CD4-positive, alpha-beta T cell treated with Interleukin-6 at 100 ng/mL for 8 hours (primary cell): ENCODE results near the gene TCAP.

Experiments used
- DNase-seq: peaks from one replicate; pipeline ENCODE4 v3.0.0-alpha.2; 2020; ENCODE audit warnings: mixed read lengths, low spot score

The TCAP gene

DNA sequence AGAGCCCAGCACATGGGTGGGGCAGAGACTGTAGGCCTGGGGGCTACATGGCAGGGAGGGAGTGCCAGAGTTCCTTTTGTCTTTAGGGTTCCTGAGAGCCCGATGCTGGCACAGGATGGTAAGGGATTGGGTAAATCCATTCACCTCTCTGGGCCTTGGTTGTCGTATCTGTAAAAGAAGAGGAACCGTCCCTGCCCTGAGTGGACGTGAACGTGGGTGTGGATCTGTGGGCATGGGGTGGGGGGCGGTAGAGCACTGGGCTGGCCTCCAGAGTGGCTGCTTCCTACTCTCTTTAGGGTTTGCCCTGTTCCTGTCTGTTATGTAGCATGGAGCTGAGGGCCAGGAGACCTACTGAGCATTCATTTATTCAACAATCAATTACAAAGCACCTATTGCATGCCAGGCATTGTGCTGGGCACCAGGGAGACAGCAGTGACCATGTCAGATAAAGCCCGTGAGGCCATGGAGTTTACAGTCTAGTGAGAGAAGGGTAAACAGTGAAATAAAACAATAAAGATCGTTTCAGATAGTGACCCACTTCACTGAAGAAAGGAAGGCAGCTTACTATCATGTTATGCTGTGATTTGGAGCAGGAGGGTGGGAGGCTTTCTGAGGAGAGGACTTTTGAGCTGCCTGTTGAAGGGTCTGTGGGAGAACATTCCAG is 13.1 kb upstream of the TCAP start:
- DNase-seq, result no peak

DNA sequence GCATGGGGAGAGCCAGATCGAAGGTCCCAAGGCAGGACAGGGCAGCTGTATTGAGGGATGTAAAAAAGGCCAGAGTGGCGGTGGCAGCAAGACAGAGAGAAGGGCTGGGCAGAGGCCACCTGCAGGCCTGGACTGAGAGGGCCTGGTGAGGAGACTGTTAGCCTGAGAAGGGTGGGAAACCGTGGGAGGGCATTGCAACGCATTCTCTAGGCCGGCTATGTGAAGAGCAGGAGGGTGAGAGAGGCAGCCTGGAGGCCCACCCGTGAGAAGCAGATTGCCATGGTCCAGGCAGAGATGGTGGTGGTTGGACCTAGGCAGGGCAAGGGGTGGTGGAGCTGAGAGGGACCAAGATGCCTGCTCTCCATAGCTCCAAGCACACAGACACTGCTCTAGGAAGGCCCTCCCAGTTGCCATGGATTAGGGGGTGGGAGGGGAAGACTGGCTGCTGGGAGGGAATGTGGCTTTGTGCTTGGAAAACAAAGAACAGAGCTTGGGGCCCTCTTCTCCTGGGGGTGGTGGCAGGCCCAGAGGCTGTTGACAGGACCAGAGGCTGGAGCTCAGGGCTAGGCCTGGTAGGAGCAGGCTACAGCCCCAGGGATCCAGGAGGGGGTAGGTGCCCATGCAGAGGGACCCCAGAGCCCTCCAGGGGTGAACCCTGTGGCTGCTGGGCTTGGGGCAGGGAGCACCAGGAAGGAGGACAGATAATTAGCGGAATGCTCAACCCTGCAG is 12.4 kb upstream of the TCAP start:
- DNase-seq, result no peak

DNA sequence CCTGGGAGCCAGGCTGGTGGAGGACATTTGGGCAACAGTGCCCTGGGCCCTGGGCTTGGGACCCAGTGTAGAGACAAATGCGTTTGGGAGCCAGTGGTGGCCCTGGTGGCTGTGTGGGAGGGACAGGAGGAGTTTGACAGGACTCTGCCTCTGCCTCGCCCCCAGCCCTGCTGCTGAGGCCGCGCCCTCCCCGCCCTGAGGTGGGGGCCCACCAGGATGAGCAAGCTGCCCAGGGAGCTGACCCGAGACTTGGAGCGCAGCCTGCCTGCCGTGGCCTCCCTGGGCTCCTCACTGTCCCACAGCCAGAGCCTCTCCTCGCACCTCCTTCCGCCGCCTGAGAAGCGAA is 11.9 kb upstream of the TCAP start:
- no peak for DNase-seq

DNA sequence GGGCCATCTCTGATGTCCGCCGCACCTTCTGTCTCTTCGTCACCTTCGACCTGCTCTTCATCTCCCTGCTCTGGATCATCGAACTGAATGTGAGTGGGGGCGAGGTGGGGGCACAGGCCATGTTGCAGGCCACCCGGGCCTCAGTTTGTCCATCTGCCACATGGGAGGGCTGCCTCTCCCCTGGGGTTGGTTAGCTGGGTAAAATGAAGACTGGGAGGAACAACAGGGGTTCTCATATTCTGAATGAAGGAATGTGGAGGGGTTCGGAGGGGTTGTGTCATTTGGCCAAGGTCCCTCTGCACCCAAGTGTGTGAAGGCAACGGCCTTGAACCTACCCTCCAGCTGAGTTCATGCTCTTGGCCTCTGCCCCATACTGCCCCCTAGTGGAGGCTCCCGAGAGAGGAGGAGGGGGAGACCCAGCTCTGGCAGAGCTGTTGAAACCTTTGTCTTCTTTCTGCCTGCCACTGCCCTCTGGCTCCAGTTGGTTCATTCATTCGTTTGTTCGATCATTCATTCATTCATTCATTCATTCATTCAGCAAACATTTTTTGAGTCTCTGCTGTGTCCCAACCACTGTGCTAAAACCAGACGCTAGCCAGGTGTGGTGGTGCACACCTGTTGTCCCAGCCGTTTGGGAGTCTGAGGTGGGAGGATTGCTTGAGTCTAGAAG is 11.4 kb upstream of the TCAP start:
- peak; percentile 73 for DNase-seq

DNA sequence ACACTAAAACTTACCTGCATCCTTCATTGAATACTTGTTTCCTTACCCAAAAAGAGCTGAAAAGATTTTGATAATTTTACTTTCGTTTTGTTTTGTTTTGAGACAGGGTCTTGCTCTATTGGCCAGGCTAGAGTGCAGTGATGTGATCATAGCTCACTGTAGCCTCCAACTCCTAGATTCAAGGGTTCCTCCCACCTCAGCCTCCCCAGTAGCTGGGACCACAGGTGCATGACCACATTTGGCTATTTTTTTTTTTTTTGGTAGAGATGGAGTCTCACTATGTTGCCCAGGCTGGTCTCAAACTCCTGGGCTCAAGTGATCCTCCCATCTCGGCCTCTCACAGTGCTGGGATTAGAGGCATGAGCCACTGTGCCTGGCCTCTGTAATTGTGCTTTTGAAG is 10.0 kb upstream of the TCAP start:
- no peak for DNase-seq

DNA sequence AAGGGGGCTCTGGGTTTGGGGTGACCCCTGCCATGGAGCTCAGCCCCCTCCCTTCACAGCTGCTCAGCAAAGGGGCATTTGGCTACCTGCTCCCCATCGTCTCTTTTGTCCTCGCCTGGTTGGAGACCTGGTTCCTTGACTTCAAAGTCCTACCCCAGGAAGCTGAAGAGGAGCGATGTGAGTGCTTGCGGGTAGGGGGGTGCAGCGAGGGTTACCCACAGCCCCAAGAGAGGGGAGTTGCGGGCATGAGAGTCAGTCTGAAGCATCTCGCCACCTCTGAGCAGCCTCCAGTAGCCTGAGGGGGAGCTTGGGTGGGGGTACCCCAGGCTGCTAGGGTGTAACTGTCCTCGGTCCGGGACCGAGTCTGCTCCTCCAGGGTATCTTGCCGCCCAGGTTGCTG is 6.8 kb upstream of the TCAP start:
- DNase-seq, result no peak

DNA sequence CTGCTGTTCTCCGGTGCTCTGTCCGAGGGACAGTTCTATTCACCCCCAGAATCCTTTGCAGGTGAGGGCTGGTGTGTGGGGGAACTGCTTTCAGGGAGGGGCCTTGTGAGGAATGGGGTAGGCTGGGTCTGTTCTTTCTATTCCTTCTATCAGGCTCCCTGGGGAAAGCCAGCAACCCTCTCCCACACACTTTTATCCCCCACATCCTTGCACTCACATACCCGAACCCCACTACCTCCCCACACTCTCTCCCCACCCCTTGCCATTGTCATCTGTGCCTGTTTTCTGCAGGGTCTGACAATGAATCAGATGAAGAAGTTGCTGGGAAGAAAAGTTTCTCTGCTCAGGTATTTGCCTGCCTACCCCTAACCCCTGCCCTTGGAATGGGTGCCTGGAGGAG is 6.4 kb upstream of the TCAP start:
- DNase-seq, result no peak

DNA sequence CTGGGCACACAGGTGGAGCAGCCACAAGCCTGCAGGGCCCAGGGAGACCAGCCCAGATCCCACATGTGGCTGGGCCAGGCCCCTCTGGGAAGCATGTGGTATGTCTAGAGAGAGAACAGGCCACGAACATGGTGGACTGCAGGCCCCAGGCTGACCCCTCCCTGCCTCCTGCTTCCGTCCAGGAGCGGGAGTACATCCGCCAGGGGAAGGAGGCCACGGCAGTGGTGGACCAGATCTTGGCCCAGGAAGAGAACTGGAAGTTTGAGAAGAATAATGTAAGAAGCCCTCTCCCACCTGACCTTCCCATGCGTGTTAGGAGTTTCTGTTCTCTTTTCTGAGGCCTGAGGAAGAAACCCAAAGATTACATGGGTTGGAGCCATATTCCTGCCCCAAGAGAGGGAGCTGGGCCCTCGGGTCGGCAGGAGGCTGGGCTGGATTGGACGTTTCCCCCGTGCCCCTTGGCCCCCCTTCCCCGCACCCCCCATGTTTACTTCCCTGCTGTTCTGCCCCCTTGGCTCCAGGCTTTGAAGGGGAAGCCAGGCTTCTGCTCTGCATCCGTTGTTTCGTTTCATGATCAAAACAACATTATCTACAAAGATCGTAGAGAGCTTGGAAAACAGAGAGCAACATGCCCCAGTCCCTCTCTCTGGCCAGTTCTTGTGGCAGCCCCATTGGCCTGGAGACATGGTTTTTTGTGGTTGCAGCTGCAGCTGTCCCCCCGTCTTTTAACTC is 5.7 kb upstream of the TCAP start:
- DNase-seq, result peak; percentile 17

DNA sequence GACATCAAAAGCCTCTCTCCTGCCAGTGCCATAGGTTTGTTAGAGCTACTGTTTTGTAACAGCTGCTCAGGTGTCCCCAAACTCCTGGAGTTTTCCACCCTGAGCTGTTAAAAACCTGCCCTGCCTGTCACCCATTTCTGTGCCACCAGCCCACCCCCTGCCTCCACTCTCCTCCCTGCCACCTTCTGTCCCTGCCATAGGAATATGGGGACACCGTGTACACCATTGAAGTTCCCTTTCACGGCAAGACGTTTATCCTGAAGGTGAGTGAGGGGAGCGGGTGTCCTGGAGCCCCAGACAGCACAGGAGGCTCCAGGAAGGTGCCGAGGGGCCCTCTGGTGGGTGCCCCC is 5.2 kb upstream of the TCAP start:
- no peak for DNase-seq

DNA sequence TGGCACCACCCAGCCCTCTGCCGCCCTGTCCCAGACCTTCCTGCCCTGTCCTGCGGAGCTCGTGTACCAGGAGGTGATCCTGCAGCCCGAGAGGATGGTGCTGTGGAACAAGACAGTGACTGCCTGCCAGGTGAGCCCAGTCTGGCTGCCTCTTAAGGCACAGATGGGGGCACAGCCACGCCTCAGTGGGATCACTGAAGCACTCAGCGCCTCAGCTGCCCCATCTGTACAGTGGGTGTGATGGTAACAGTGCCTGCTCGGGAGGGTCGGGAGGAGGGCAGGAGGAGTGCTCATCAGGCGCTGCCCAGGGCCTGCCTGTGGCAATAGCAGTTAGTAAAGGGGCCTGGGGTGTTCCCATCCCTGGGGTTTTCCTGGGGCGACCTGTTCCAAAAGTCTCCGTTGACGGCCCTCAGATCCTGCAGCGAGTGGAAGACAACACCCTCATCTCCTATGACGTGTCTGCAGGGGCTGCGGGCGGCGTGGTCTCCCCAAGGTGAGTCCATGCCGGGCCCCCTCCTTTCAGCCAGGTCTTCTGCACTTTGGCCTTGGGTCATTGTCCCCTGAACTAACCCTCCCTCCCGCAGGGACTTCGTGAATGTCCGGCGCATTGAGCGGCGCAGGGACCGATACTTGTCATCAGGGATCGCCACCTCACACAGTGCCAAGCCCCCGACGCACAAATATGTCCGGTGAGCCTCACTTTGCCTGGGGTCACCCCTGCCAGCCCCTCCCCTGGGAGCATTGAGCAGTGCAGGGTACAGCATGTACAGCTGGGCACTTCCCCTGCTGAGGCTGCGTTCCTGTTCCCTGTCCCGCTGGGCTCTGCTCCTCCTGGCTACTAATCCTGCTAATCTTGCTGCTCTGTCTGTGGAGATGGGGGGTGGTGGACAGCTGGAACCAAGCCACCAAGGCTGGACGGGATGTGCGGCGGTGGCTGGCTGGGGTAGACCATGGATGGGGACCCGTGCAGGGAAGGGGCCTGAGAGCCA is 4.5 kb upstream of the TCAP start:
- DNase-seq, result no peak

DNA sequence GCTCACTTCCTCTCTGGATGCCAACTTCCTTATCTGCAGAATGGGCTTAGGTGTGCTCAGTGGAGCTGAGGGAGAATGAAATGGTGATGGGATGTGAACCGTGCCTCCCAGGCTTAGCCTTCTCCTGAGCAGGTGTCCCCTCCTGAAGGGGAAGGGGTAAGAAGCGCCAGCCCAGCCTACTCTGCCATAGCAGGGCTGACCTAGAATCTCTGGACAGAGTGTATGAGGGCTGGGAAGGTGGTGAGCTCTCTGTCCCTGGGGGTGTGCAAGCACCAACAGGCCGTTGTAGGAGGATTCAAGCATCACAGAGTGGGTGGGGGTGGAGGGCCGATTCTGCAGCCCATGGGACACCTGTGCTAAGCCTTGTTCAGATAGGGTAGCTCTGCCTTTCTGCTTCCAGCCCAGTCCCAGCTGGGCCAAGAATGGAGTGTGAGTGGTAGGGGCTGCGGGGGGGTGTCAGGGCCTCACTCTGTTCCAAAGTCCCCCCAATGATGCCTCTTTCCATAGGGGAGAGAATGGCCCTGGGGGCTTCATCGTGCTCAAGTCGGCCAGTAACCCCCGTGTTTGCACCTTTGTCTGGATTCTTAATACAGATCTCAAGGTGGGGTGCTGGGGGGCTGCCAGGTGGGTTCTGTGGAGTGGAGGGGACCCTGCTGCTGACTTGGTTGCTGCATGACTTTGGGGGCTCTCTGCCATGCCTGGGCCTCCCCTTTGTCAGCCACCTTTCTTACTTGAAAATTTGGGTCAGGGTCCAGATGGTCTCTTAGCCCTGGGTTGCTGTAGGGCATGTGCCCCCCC is 3.2 kb upstream of the TCAP start:
- no peak for DNase-seq

DNA sequence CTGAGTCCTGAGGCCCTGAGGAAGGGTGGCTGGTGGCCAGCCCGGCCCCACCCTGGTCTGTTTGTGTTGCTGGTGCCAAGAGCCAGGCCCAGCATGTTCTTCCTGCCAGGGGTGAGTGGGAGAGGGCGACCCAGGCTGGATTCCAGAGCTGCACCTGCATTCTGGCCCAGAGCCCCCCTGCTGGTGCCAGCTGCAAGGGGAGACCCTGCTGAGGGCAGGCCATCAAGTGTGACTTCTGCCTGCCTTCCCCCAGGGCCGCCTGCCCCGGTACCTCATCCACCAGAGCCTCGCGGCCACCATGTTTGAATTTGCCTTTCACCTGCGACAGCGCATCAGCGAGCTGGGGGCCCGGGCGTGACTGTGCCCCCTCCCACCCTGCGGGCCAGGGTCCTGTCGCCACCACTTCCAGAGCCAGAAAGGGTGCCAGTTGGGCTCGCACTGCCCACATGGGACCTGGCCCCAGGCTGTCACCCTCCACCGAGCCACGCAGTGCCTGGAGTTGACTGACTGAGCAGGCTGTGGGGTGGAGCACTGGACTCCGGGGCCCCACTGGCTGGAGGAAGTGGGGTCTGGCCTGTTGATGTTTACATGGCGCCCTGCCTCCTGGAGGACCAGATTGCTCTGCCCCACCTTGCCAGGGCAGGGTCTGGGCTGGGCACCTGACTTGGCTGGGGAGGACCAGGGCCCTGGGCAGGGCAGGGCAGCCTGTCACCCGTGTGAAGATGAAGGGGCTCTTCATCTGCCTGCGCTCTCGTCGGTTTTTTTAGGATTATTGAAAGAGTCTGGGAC is 2.4 kb upstream of the TCAP start:
- DNase-seq, result no peak

DNA sequence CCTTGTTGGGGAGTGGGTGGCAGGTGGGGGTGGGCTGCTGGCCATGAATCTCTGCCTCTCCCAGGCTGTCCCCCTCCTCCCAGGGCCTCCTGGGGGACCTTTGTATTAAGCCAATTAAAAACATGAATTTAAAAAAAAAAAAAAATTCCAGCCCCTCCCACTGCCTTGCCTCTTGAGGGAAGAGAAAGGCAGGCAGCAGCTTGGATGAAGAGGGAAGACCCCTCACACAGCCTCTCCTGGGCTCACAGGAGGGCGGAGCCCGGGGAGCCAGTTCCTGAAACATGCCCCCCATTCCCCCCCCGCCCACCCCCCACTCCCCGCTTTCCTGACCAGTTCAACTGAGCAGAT is 1.8 kb upstream of the TCAP start:
- DNase-seq, result no peak

DNA sequence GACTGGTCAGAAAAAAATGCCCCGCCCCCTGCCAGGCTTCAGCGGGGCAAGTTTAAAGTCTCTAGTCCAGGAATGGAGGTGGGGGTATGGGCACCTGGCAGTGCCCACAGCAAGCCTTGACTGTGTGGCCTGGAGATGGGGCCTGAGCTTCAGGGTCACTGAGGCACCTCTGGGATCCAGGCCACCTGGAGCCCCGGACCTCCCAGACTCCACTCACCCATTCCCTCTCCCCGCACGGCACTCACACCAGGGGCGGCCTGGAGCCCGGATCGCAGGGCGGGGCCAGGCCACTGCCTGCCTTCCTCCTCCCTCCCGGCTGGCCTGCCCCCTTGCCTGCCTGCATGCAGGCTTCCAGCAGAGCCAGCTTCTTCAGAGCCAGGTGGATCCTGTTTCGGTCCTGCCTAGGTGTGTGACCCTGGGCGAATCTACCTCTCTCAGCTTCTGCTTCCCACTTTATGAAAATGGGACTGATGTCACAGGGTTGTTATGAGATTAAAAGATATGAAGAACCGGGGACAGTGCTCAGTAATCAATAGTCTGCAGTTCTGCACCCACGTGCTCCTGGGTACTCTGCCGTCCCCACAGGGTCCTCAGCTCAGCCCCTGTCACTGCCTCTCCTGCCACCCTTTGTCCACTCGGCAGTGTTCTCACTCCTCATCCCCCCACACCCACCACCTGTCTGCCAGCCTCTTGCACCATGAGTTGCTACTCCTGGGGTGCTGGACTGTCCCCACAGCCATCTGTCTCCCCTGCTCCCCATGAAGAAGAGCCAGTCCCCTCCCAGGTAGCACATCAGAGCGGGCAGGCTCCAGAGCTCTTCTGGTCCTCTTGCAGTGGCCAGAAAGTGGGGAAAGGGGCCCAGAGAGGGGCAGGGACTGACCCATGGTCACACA is 1.2 kb upstream of the TCAP start:
- no peak for DNase-seq

DNA sequence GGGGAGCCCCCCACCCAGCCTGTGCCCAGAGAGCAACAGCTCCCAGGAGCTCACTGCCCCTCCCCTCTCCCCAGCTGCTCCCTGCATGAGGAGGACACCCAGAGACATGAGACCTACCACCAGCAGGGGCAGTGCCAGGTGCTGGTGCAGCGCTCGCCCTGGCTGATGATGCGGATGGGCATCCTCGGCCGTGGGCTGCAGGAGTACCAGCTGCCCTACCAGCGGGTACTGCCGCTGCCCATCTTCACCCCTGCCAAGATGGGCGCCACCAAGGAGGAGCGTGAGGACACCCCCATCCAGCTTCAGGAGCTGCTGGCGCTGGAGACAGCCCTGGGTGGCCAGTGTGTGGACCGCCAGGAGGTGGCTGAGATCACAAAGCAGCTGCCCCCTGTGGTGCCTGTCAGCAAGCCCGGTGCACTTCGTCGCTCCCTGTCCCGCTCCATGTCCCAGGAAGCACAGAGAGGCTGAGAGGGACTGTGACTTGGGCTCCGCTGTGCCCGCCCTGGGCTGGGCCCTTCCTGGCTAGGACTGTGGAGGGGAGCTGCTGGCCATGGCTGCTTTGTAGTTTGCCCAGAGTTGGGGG is 584 bp downstream of the TCAP start:
- DNase-seq, result no peak

DNA sequence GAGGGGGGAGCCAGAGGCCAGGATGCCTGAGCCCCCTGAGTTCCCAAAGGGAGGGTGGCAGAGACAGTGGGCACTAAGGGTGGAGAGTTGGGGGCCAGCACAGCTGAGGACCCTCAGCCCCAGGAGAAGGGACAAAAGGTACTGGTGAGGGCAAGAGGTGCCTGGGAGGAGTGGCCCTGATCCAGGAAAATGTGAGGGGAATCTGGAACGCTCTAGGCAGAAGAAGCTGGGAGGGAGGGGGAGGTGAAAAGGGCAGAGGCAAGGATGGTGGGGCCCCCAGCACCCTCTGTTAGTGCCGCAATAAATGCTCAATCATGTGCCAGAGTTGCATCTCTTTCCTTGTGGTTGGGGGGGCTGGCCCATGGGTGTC is 1.1 kb downstream of the TCAP start:
- DNase-seq, result no peak

DNA sequence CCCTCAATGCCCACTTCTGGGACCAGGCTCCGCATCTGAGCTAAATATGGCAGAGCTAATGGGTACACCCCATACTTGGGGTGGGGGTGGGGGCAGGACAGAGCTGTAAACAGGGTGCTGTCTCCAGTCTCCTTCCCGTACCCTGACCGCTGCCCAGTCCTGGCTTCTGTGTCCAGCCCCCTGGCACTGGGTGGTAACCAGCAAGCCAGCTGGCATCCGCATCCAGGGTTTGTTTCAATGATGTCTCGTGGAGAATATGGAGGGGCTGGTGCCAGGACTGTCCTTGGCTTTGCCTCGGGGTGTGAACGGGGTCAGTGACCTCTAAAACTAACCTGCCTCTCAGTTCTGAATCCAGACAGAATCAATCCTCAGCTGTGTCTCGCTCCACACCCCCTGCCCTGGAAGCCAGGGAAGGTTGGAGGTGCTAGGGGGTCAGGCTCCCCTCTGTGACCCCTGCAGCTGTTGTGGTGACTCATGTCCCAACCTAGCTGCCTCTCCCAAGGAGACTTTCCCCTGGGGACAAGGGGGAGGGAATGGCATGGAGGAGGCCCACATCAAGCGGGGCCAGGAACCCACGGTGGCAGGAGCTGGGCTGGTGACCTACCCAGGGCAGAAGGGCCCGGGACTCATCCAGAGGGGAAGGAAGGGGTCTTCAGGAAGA is 1.6 kb downstream of the TCAP start:
- no peak for DNase-seq

DNA sequence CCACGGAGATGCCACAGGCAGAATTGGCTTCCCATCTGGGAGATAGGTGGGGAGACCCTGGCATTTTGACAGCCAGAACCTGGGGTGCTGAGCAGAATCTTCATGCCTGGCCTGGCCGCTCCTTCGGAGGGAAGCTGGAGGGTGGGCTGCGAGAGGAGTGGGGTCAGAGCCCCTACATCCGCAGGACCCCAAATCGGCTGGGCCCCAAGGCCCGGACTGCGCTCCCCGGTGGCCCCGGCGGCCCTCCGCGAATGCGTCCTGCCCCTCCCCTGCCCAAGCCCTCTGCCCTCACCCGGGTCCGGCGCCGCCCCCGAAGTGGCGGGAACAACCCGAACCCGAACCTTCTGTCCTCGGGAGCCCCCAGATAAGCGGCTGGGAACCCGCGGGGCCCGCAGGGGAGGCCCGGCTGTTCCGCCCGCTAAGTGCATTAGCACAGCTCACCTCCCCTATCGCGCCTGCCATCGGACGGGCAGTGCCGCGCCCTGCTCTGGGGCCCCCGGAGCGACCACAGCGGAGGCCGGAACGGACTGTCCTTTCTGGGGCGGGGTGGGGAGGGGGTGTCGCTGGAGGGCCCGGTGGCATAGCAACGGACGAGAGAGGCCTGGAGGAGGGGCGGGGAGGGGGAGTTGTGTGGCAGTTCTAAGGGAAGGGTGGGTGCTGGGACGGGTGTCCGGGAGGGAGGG is 2.3 kb downstream of the TCAP start:
- no peak for DNase-seq
